GM12878 (cell line): ENCODE results near the gene TMEM14A. TPM values are rescaled to one million over a fixed set of nuclear protein-coding genes. Genes with fewer than 3 reads are reported as not detected.

ENCODE experiments used
- ATAC-seq: fragments of 200-7000 bp; cut with Tn5 transposase; 3 replicates; pipeline ENCODE4 v1.9.1; 2020; ENCODE audit warnings: mild to moderate bottlenecking, moderate library complexity
- BruUV-seq: library from RNA; stranded (reverse); fragments of 400-500 nt; replicated peaks from 2 replicates; lab custom pipeline; 2021; lab: Mats Ljungman, UMichigan
- CTCF ChIA-PET: fragments of 300-600 bp; sonication (Branson Sonifier 250); formaldehyde crosslinking; extraction: SDS; loops from one replicate; lab custom pipeline; 2021; ENCODE audit warnings: inconsistent platforms; lab: Yijun Ruan, JAX
- POLR2A ChIA-PET: fragments of 350-600 bp; formaldehyde crosslinking; extraction: SDS; loops from one replicate; lab custom pipeline; 2021; ENCODE audit warnings: inconsistent platforms; lab: Charles Lee
- RAD21 ChIA-PET: fragments of 300-600 bp; sonication (Branson Sonifier 250); formaldehyde crosslinking; loops from one replicate; lab custom pipeline; 2023; ENCODE audit warnings: antibody characterized with exemption; ENCODE audit not compliant: unreplicated experiment; lab: Charles Lee
- SMC1A ChIA-PET: fragments of 300-600 bp; sonication (Branson Sonifier 250); formaldehyde crosslinking; loops from one replicate; lab custom pipeline; 2023; ENCODE audit not compliant: unreplicated experiment, uncharacterized antibody; lab: Charles Lee
- DNase-seq: peaks from one replicate; pipeline ENCODE4 v3.0.0-alpha.2; 2011; ENCODE audit warnings: low read depth, low spot score
- FAIRE-seq: peaks from 3 replicates; lab custom pipeline; 2011; peaks lifted over from hg19 to GRCh38; lab: Jason Lieb, UNC
- H2AFZ ChIP-seq: 2 replicates; pipeline ENCODE4 v1.6.0; 2011; ENCODE audit warnings: low read depth, low read length, control low read depth; ENCODE audit not compliant: control insufficient read depth
- H3K27ac ChIP-seq: 2 replicates; pipeline ENCODE4 v1.5.1; 2011; ENCODE audit warnings: control low read depth; ENCODE audit not compliant: control insufficient read depth, insufficient read depth
- H3K27me3 ChIP-seq, 2 experiments: replicated peaks in 1 of 2; 2 replicates each; pipeline versions ENCODE4 v1.6.0 to v1.6.1; 2011; ENCODE audit warnings: low read length in 1 of 2; ENCODE audit not compliant: control insufficient read depth in 2 of 2, insufficient read depth in 2 of 2
- H3K36me3 ChIP-seq, 2 experiments: 2 replicates each; pipeline ENCODE4 v1.5.1; 2011; ENCODE audit warnings: low read length in 1 of 2; ENCODE audit not compliant: control insufficient read depth in 2 of 2, insufficient read depth in 2 of 2
- H3K4me1 ChIP-seq: 2 replicates; pipeline ENCODE4 v1.6.1; 2011; ENCODE audit warnings: mild to moderate bottlenecking, low read length, moderate library complexity, mixed read lengths; ENCODE audit not compliant: control insufficient read depth, insufficient read depth
- H3K4me2 ChIP-seq: 2 replicates; pipeline ENCODE4 v1.6.0; 2011; ENCODE audit warnings: control low read depth; ENCODE audit not compliant: control insufficient read depth, insufficient read depth
- H3K4me3 ChIP-seq: fragments of 200-600 bp; sonication (generic); 2 replicates; pipeline ENCODE4 v1.5.1; 2016
- H3K79me2 ChIP-seq: 2 replicates; pipeline ENCODE4 v1.6.0; 2011; ENCODE audit warnings: low read length; ENCODE audit not compliant: control insufficient read depth, insufficient read depth
- H3K9ac ChIP-seq: 2 replicates; pipeline ENCODE4 v1.8.0; 2011; ENCODE audit warnings: low read length, control low read depth, mixed read lengths; ENCODE audit not compliant: control insufficient read depth, insufficient read depth
- H3K9me3 ChIP-seq: replicated peaks from 3 replicates; pipeline ENCODE4 v1.5.1; 2011; ENCODE audit warnings: mild to moderate bottlenecking, low read length; ENCODE audit not compliant: control insufficient read depth, insufficient read depth
- H4K20me1 ChIP-seq: 2 replicates; pipeline ENCODE4 v1.6.0; 2011; ENCODE audit not compliant: control insufficient read depth, insufficient read depth
- GATAD2B ChIP-seq: fragments of 450-650 bp; conservative IDR thresholded peaks from 2 replicates; pipeline ENCODE4 v1.6.1; 2017; ENCODE audit warnings: low read depth, mild to moderate bottlenecking, moderate library complexity
- USF1 ChIP-seq: IDR thresholded peaks from 2 replicates; pipeline ENCODE4 v1.6.1; 2011; ENCODE audit warnings: borderline replicate concordance, low read depth, mild to moderate bottlenecking, moderate library complexity, mixed read lengths, low read length; ENCODE audit not compliant: insufficient read depth; ENCODE audit errors: extremely low read length
- ZNF592 ChIP-seq: fragments of 450-650 bp; IDR thresholded peaks from 2 replicates; pipeline ENCODE4 v1.6.1; 2017; ENCODE audit warnings: mild to moderate bottlenecking, moderate library complexity
- WGBS: methylation state at CpG from one replicate; pipeline ENCODE4 v1.1.6; 2016; ENCODE audit warnings: low lambda C conversion rate; ENCODE audit not compliant: insufficient replicate concordance, insufficient coverage; ENCODE audit errors: missing lambda C conversion rate; 5-methylcytosine and 5-hydroxymethylcytosine counted together
- in situ Hi-C: fragments of 300-500 bp; cut with MboI; formaldehyde crosslinking; loops from 9 replicates; pipeline ENCODE4 v1.14.3; 2018; ENCODE audit warnings: mixed read lengths
- intact Hi-C: fragments of 100-400 bp; cut with micrococcal nuclease; formaldehyde crosslinking; loops from one replicate; pipeline ENCODE4 v1.14.2; 2022; ENCODE audit not compliant: unreplicated experiment
- polyA plus RNA-seq, 11 experiments: library from polyadenylated mRNA; depleted of rRNA in 4 of 11; unstranded in 6 of 11; stranded (reverse) in 5 of 11; fragments of >200 nt; fragmentation: Nextera tagmentation in 4 of 11; fragmentation: Illumina TruSeq in 1 of 11; extraction: Ambion mirVana in 4 of 11; extraction: Trizol in 1 of 11; gene quantifications; 1 replicate in 1 of 11; 2 replicates in 10 of 11; pipeline versions ENCODE4 v1.2.1 to v1.2.3, GENCODE V29; 2011 to 2016; ENCODE audit warnings: inconsistent platforms in 2 of 11, missing spikeins in 2 of 11, low read depth in 1 of 11
- total RNA-seq, 4 experiments: library from RNA; depleted of rRNA in 3 of 4; stranded (reverse); fragments of >200 nt in 3 of 4; fragmentation: Illumina TruSeq in 1 of 4; extraction: Trizol in 1 of 4; gene quantifications; 2 replicates each; pipeline versions ENCODE4 v1.2.1 to v1.2.3, GENCODE V29; 2013 to 2021

Gene TMEM14A
- total and polyA plus RNA-seq, 10 of the 15 experiments (the other 5 are each of a cell fraction or from before 2014, with no cell fraction given), result 15.6 to 143 (median 33.1) TPM

DNA sequence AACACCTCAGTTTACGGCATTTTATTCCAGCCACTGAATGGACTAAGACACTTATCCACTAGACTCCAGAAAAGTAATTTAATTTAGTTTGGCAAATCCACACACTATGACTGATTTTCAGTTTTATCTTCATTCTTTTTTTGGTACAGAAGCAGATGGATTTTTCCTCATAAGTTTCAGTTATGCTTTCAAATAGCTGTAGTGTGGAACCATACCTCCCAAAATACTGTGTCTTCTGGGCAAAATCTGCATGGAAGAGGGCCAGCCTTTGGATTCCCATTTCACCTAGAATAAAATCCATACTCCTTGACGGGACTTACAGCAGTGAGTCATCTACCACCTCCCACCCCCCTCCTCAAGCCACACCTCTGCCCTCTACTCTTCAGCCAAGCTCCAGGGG lies 49.4 kb downstream of the TMEM14A start:
- CTCF ChIA-PET, result interaction anchor here (1.2 kb wide), 1 partner anchor 23 kb away, joined by 3 read pairs; no protein-coding TSS in a partner anchor
- no peak overlapping the region for H3K4me2 ChIP-seq
- no peaks in the 10 kb centered on the region for H4K20me1 ChIP-seq
- H3K27me3 ChIP-seq, result no peaks in the 10 kb centered on the region
- H3K4me1 ChIP-seq, result peaks cover 5% of the 10 kb centered on the region
- no peaks in the 10 kb centered on the region for H3K79me2 ChIP-seq
- H3K4me3 ChIP-seq, result no peak overlapping the region
- no peaks in the 10 kb centered on the region for H3K9me3 ChIP-seq
- ATAC-seq, result no peak
- in situ Hi-C loops (no loop called here), intact Hi-C loops (loop anchor here (5.0 kb wide), 1 partner anchor 762 kb away; no protein-coding TSS in a partner anchor)
- SMC1A ChIA-PET, result no interaction called here
- no peak overlapping the region for H3K27ac ChIP-seq
- no peak for DNase-seq
- no peak for FAIRE-seq
- no peak for TF ChIP-seq ZNF592
- TF ChIP-seq GATAD2B, result no peak
- TF ChIP-seq USF1, result no peak
- whole genome bisulfite sequencing, result 0% methylated on average over 2 of the region's 2 CpGs
- no TSS peak for BruUV-seq
- POLR2A ChIA-PET, result no interaction called here
- no peaks in the 10 kb centered on the region for H3K36me3 ChIP-seq
- RAD21 ChIA-PET, result no interaction called here
- H3K9ac ChIP-seq, result no peak overlapping the region
- no peak overlapping the region for H2AFZ ChIP-seq
